Uterus (tissue), 2 donors: Measurements from ENCODE around the gene RTN1.

Experiments used
- POLR2A ChIP-seq, 2 donors: fragments of 450-650 bp; IDR thresholded peaks; one replicate each; pipeline ENCODE4 v1.6.1; 2016; ENCODE audit warnings: antibody characterized with exemption in 2 of 2, mild to moderate bottlenecking in 1 of 2, moderate library complexity in 1 of 2
- TF ChIP-seq, protein P1 (sequence below), 4 experiments: fragments of 200-600 bp in 2 of 4; fragments of 450-650 bp in 2 of 4; sonication (generic) in 2 of 4; IDR thresholded peaks; one replicate each; pipeline ENCODE4 v1.5.1; 2016 to 2019; ENCODE audit warnings: antibody characterized with exemption in 4 of 4, mild to moderate bottlenecking in 2 of 4, moderate library complexity in 1 of 4

DNA sequence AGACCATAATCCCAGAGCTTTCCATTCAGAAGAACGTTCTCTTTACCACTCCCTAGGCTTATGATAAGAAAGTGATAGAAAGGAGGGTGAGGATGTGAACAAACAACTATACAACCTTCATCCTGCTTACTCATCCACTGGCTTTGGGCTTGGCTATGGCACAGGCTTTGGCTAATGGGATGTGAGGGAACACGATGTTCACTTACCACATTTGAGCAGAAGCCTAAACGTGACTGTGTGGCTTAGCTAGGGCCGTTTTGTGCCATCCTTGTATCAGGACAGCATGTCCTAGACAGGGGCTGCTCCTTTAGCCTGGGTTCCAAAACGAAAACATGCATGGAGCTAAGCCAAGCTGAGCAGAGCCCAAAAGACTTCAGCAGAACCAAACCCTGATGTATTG is 175.4 kb downstream of the RTN1 start:
- TF ChIP-seq, protein P1, sequence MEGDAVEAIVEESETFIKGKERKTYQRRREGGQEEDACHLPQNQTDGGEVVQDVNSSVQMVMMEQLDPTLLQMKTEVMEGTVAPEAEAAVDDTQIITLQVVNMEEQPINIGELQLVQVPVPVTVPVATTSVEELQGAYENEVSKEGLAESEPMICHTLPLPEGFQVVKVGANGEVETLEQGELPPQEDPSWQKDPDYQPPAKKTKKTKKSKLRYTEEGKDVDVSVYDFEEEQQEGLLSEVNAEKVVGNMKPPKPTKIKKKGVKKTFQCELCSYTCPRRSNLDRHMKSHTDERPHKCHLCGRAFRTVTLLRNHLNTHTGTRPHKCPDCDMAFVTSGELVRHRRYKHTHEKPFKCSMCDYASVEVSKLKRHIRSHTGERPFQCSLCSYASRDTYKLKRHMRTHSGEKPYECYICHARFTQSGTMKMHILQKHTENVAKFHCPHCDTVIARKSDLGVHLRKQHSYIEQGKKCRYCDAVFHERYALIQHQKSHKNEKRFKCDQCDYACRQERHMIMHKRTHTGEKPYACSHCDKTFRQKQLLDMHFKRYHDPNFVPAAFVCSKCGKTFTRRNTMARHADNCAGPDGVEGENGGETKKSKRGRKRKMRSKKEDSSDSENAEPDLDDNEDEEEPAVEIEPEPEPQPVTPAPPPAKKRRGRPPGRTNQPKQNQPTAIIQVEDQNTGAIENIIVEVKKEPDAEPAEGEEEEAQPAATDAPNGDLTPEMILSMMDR (IDR thresholded peaks at IDR 0.05) = no peak
- TF ChIP-seq POLR2A (IDR thresholded peaks at IDR 0.05) = no peak
